H7 (cell line): ENCODE results near the gene MKNK1. TPM values are rescaled to one million over a fixed set of nuclear protein-coding genes. Genes with fewer than 3 reads are reported as not detected.

Source experiments
- DNase-seq: peaks from one replicate; pipeline ENCODE4 v3.0.0; 2012
- H3K27me3 ChIP-seq: 2 replicates; pipeline ENCODE4 v1.6.0; 2011; ENCODE audit warnings: mild to moderate bottlenecking, low read length; ENCODE audit not compliant: control insufficient read depth, insufficient read depth
- H3K36me3 ChIP-seq: replicated peaks from 2 replicates; pipeline ENCODE4 v1.5.1; 2011; ENCODE audit warnings: low read length; ENCODE audit not compliant: control insufficient read depth, insufficient read depth
- H3K4me3 ChIP-seq: 2 replicates; pipeline ENCODE4 v1.5.1; 2011; ENCODE audit warnings: low read depth, mild to moderate bottlenecking, control low read depth, low read length, moderate library complexity; ENCODE audit not compliant: insufficient read depth
- total RNA-seq: library from RNA; depleted of rRNA; stranded (reverse); fragments of >200 nt; shearing (Covaris generic); gene quantifications from 2 replicates; pipeline ENCODE4 v1.2.3, GENCODE V29; 2014

The MKNK1 gene
- total RNA-seq, 1 experiment from 2014 or later = 34.7 TPM

- Histone ChIP-seq H3K4me3 (no peak overlapping the region), H3K36me3 (peaks cover 2% of the 10 kb centered on the region), H3K27me3 (no peaks in the 10 kb centered on the region)
- no peak for DNase-seq
Observed at GRCh38 chr1:46595127-46595526, 8.9 kb downstream of the MKNK1 start.

DNA sequence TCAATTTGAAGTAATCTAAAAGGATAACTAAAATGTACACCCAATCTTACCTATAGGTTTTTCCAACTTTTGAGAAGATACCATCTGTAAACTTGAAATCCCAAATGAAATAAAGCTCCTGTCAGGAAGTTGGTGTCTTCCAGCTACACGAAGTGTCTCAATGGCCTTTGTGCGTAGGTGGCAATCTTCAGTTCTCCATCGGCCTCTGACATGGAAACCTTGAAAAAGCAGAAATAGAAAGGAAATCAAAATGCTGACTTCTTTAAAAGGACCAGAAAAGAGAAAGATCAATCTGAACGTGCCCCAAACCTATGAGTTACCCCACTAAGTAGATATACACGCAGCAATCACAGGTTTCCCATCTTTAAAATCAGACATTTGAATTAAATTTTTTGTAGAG is 10.0 kb downstream of the MKNK1 start:
- no peak for DNase-seq
- no peak overlapping the region for H3K4me3 ChIP-seq
- H3K36me3 ChIP-seq = peaks cover 2% of the 10 kb centered on the region
- no peaks in the 10 kb centered on the region for H3K27me3 ChIP-seq

DNA sequence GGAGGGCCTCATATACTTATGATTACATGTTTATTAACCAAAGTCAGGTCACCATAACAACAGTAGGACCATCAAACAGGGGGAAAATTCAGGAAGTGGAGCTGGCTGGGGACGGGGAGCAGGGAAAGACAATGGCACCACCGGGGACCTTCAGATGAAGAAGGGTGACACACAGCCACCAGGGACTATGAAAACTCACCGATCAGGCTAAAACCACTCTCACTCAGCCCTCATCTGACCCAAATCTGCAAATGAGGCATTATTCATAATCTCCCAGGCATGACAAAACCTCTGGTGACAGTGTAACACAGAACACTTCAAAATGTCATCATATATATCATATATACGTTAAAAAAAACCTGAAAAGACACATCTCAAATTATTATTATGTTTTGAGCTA is 11.2 kb downstream of the MKNK1 start:
- H3K36me3 ChIP-seq = peaks cover 2% of the 10 kb centered on the region
- DNase-seq = no peak
- H3K27me3 ChIP-seq = no peaks in the 10 kb centered on the region
- no peak overlapping the region for H3K4me3 ChIP-seq

DNA sequence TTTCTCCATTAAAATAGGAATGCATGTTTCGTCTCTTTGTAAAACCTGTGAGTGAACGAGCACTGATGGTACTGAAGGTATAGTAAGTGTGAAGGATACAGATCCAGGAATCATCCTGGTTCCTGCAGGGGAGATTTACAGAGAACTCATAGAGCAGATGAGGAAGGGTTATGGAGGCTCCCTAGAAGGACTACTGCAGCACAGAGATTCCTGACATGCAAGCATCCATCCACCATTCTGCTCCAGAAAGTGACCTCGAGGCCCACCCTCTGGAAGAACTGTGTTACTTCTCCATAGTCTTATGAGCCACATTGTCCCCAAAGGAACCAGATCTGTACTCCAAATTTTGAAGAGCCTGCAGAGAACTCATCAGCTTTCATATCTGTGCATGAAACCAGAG is 14.5 kb downstream of the MKNK1 start:
- H3K27me3 ChIP-seq = no peaks in the 10 kb centered on the region
- no peak for DNase-seq
- H3K4me3 ChIP-seq = no peak overlapping the region
- peaks cover 2% of the 10 kb centered on the region for H3K36me3 ChIP-seq

DNA sequence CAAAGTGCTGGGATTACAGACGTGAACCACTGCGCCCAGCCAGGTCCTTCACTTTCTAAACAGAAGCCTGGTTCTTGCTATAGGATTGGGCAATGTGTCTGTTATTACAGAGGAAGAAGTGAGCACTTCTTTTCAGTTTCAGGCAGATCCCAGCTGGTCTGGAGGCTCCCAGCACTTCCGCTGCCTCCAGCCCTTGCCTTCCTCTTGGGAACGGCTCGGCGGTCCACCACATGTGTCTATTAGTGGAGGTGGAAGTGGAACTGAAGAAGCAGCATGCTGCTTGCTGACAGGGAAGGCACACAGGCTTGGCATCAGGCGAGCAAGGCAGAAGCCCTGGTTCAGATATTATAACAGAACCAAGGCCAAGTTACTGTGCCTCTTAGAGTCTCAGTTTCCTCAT is 17.0 kb downstream of the MKNK1 start:
- H3K27me3 ChIP-seq = no peaks in the 10 kb centered on the region
- no peak overlapping the region for H3K4me3 ChIP-seq
- peaks cover 2% of the 10 kb centered on the region for H3K36me3 ChIP-seq
- no peak for DNase-seq

- Histone ChIP-seq H3K4me3 (no peak overlapping the region), H3K27me3 (no peaks in the 10 kb centered on the region), H3K36me3 (peaks cover 1% of the 10 kb centered on the region)
- no peak for DNase-seq
Observed at GRCh38 chr1:46585312-46585938, 18.6 kb downstream of the MKNK1 start.

DNA sequence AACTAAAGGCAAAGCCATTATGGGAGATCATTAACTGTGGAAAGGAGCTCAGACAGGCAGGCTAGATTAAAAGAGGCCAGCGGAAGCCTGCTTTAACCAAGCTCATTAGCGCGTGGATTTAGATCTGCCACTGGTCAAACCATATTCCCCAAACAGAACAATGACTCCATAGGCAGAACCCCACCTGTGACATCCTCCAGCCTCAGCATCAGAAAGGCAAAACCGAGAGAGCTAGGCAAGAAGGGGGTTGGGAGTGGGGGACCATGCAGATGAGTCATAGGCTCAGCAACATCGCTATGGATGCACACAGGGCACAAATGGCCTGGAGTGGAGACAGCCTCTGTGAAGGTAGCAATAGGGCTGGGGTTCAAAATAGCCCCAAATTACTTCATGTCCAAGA is 20.6 kb downstream of the MKNK1 start:
- no peak for DNase-seq
- Histone ChIP-seq H3K36me3 (peaks cover 1% of the 10 kb centered on the region), H3K4me3 (no peak overlapping the region), H3K27me3 (no peaks in the 10 kb centered on the region)

GRCh38 chr1:46582972-46583371 is 21.1 kb downstream of the MKNK1 start:
- Histone ChIP-seq H3K27me3 (no peaks in the 10 kb centered on the region), H3K36me3 (peaks cover 1% of the 10 kb centered on the region), H3K4me3 (no peak overlapping the region)
- no peak for DNase-seq

DNA sequence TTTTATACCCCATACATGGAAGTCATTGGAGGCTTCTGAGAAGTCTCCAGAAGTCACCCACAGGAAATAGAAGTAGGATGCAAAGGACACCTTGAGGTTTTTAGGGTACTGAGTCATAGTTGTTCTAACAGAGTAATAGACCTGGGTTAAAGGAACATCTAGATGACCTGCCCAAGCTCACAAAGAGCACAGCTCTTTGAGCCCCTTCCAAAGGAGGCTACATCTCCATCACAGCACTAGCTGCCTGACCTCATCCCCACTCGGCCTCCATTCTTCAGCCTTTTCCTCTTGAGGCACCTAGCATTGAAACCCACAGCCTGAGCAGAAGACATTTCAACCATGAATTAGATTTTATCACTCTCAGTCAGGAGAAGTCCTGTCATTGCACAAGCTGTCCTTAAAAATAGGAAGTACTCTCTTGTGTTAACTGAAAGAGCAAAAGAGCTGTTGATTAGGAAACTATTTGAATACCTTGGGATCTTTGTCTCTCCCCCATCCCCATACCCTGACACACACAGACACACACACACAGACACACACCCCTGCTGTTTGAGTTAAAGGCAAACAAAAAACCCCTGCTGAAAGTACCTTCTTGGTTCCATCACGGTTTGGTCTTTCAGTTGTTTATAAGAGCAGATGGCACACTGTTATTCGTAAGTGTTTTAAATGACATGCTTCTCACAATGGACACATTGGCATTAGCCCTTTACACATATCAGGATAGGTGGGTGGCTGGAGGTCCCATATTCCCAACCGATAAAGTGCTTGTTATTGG is 22.2 kb downstream of the MKNK1 start:
- no peak overlapping the region for H3K4me3 ChIP-seq
- peaks cover 1% of the 10 kb centered on the region for H3K36me3 ChIP-seq
- DNase-seq = no peak
- H3K27me3 ChIP-seq = no peaks in the 10 kb centered on the region

DNA sequence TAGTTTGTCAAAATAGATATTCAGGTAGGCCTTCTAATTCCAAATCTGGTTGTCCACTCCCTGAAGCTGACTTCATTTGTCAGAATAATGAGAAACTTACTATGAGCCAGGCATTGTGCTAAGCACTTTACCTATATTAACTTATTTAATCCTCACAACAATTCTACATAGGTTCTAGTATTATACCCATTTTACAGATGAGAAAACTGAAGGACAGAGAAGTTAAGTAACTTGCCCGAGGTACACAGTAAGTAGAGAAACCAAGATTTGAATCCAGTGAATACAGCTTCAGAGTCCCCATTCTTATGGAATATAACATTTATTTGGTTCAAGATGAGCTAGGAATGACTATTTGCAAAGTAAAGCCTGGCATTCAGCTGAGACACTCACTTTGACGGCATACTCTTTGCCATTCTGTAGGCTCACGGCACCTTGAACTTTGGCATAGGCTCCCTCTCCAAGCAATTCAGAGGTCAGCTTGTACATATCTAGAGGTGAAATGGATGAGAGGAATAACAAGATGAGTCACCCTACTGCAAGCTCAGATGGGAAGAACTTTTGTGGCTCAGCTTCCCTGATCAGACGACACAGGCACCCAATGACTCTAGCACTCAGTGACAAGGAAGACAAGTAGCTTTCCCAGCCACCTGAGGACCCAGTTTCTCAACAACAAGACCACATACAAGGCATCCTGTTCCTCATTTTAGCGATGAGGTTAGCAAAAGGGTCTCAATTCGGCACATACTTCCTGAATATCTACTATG is 23.7 kb downstream of the MKNK1 start:
- Histone ChIP-seq H3K4me3 (no peak overlapping the region), H3K27me3 (no peaks in the 10 kb centered on the region), H3K36me3 (peaks cover 1% of the 10 kb centered on the region)
- no peak for DNase-seq

GRCh38 chr1:46577671-46578070 is 26.4 kb downstream of the MKNK1 start:
- Histone ChIP-seq H3K36me3 (peaks cover 1% of the 10 kb centered on the region), H3K4me3 (no peak overlapping the region), H3K27me3 (no peaks in the 10 kb centered on the region)
- no peak for DNase-seq

DNA sequence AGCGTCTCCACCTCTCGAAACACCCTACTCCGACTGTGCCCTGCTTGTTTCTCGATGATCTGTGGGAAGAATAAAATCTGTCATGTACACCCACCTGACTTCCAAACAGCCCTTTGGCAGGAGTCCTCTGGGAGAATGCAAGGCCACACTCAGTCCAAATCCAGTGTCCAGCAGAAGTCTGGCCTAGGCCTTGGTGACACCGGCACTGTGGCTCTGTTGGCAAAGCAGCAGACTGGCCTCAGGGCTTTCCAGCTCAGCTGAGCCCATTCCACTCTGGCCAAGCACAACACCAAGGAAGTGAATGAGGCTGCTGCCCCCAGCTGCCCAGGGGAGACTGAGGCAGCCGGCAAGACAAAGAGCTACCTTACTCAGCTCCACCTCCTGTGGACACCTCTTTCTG is 27.5 kb downstream of the MKNK1 start:
- no peaks in the 10 kb centered on the region; the same call in 1 of the 2 replicates for H3K36me3 ChIP-seq
- H3K27me3 ChIP-seq = no peaks in the 10 kb centered on the region
- no peak overlapping the region for H3K4me3 ChIP-seq
- no peak for DNase-seq

GRCh38 chr1:46575778-46576177 is 28.3 kb downstream of the MKNK1 start:
- Histone ChIP-seq H3K27me3 (no peaks in the 10 kb centered on the region), H3K4me3 (no peak overlapping the region), H3K36me3 (no peaks in the 10 kb centered on the region)
- DNase-seq = peak; percentile 61

- no peak overlapping the region for H3K4me3 ChIP-seq
Observed at GRCh38 chr1:46575300-46575699, 28.8 kb downstream of the MKNK1 start.

DNA sequence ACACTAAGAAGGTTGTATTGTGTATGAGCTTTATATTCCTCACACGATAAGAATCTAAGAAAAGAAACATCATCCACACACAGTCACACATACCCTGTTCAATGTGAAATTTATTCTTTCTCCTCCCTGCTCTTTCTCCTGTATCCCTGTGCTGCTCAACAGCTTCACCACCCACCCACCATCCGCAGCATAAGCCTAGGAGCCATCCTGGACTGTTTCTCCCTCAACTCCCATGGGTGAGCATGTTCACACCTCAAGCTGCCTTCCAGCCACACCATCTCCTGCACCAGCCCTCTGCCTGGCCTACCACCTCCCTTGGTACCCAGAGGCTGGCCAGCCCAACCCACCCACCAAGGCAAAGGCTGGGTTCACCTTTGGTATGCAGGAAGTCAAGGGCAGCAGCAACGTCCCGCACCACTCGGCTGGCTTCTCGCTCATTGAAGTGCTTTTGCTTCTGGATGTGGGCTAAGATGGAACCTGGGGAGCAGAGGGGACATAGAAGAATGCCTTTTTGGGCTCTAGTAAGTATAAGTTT is 32.3 kb downstream of the MKNK1 start:
- Histone ChIP-seq H3K27me3 (no peaks in the 10 kb centered on the region), H3K4me3 (no peak overlapping the region), H3K36me3 (no peaks in the 10 kb centered on the region)
- DNase-seq = no peak

More at GRCh38 chr1:46575300-46575699, 28.8 kb downstream of the MKNK1 start:
- Histone ChIP-seq H3K27me3 (no peaks in the 10 kb centered on the region), H3K36me3 (no peaks in the 10 kb centered on the region)
- DNase-seq = no peak
